GM23338 (cell line): ENCODE data around the gene GRID1. TPM values are rescaled to one million over a fixed set of nuclear protein-coding genes. Genes with fewer than 3 reads are reported as not detected.
A peak's percentile ranks its signal among the peaks of the same experiment; 100 is the strongest.

Source experiments
- ATAC-seq: fragments of 200-7000 bp; cut with Tn5 transposase; 3 replicates; pipeline ENCODE4 v1.9.1; 2020
- DNase-seq: peaks from one replicate; pipeline ENCODE4 v3.0.0-alpha.2; 2015; ENCODE audit warnings: low spot score
- H2AFZ ChIP-seq: fragments of 200-600 bp; sonication (generic); 2 replicates; pipeline ENCODE4 v1.8.0; 2016; ENCODE audit warnings: antibody characterized with exemption, mild to moderate bottlenecking, moderate library complexity
- H3F3A ChIP-seq: fragments of 200-600 bp; sonication (generic); replicated peaks from 2 replicates; pipeline ENCODE4 v1.8.0; 2017; ENCODE audit warnings: antibody characterized with exemption, mixed run types, low read depth
- H3K27ac ChIP-seq: fragments of 200-600 bp; sonication (generic); 2 replicates; pipeline ENCODE4 v1.6.1; 2016; ENCODE audit warnings: low read depth
- H3K27me3 ChIP-seq: fragments of 200-600 bp; sonication (generic); 2 replicates; pipeline ENCODE4 v1.8.0; 2016; ENCODE audit warnings: mild to moderate bottlenecking, mixed run types, moderate library complexity; ENCODE audit not compliant: insufficient read depth
- H3K36me3 ChIP-seq: fragments of 200-600 bp; sonication (generic); 2 replicates; pipeline ENCODE4 v1.8.0; 2016; ENCODE audit warnings: mild to moderate bottlenecking; ENCODE audit not compliant: insufficient read depth
- H3K4me1 ChIP-seq: fragments of 200-600 bp; sonication (generic); 2 replicates; pipeline ENCODE4 v1.8.0; 2016; ENCODE audit warnings: mild to moderate bottlenecking, moderate library complexity; ENCODE audit not compliant: insufficient read depth
- H3K4me2 ChIP-seq: fragments of 200-600 bp; sonication (generic); 2 replicates; pipeline ENCODE4 v1.7.1; 2017; ENCODE audit warnings: mixed run types
- H3K4me3 ChIP-seq: fragments of 200-600 bp; sonication (generic); 2 replicates; pipeline ENCODE4 v1.6.1; 2016; ENCODE audit warnings: mixed run types
- H3K79me2 ChIP-seq: fragments of 200-600 bp; sonication (generic); replicated peaks from 2 replicates; pipeline ENCODE4 v1.8.0; 2017; ENCODE audit warnings: mild to moderate bottlenecking; ENCODE audit not compliant: insufficient read depth
- H3K9me2 ChIP-seq: fragments of 200-600 bp; sonication (generic); 2 replicates; pipeline ENCODE4 v1.8.0; 2017; ENCODE audit not compliant: insufficient read depth
- H4K20me1 ChIP-seq: fragments of 200-600 bp; sonication (generic); replicated peaks from 2 replicates; pipeline ENCODE4 v1.8.0; 2017; ENCODE audit warnings: mild to moderate bottlenecking; ENCODE audit not compliant: insufficient read depth
- H3K27ac Mint-ChIP-seq: 2 replicates; pipeline ENCODE4 v1.8.0; 2020; ENCODE audit warnings: inconsistent platforms, mild to moderate bottlenecking, moderate library complexity, mixed read lengths
- H3K27me3 Mint-ChIP-seq: 3 replicates; pipeline ENCODE4 v1.8.0; 2022; ENCODE audit warnings: low read depth, mild to moderate bottlenecking, moderate library complexity, mixed read lengths, inconsistent platforms; ENCODE audit not compliant: insufficient read depth, poor library complexity
- H3K36me3 Mint-ChIP-seq: 3 replicates; pipeline ENCODE4 v1.8.0; 2021; ENCODE audit warnings: low read depth, mild to moderate bottlenecking, inconsistent platforms, moderate library complexity, mixed read lengths
- H3K4me1 Mint-ChIP-seq: 3 replicates; pipeline ENCODE4 v1.8.0; 2020; ENCODE audit warnings: mild to moderate bottlenecking, inconsistent platforms, mixed read lengths
- H3K4me3 Mint-ChIP-seq: 3 replicates; pipeline ENCODE4 v1.8.0; 2021; ENCODE audit warnings: moderate library complexity, mild to moderate bottlenecking, inconsistent platforms, mixed read lengths
- H3K9me3 Mint-ChIP-seq: 3 replicates; pipeline ENCODE4 v1.8.0; 2020; ENCODE audit warnings: moderate library complexity, mild to moderate bottlenecking, inconsistent platforms, mixed read lengths
- EZH2 ChIP-seq: fragments of 200-600 bp; sonication (generic); IDR thresholded peaks from one replicate; pipeline ENCODE4 v1.8.0; 2017; ENCODE audit warnings: antibody characterized with exemption, mild to moderate bottlenecking, low read depth; ENCODE audit not compliant: unreplicated experiment
- JUNB ChIP-seq: IDR thresholded peaks from one replicate; pipeline ENCODE4 v1.6.1; 2016; ENCODE audit warnings: antibody characterized with exemption; ENCODE audit not compliant: unreplicated experiment
- ZNF114 ChIP-seq: fragments of 250-450 bp; sonication (Bioruptor Pico); IDR thresholded peaks from 2 replicates; pipeline ENCODE4 v1.5.0; 2020; ENCODE audit warnings: mild to moderate bottlenecking, moderate library complexity
- polyA plus RNA-seq: library from polyadenylated mRNA; unstranded; fragments of >200 nt; fragmentation: Nextera tagmentation; extraction: Ambion mirVana; gene quantifications from 2 replicates; pipeline ENCODE4 v1.2.1, GENCODE V29; 2016
- total RNA-seq: library from RNA; depleted of rRNA; stranded (reverse); fragments of >200 nt; shearing (Covaris generic); gene quantifications from 2 replicates; pipeline ENCODE4 v1.2.3, GENCODE V29; 2014
- TF ChIP-seq, protein P1 (sequence below), 2 experiments: fragments of 200-600 bp in 1 of 2; sonication (generic) in 1 of 2; conservative IDR thresholded peaks; 2 replicates each; pipeline versions ENCODE4 v1.5.1 to v1.6.1; 2016 to 2017; ENCODE audit warnings: antibody characterized with exemption in 2 of 2, low read depth in 2 of 2, mild to moderate bottlenecking in 2 of 2, moderate library complexity in 1 of 2
- TF ChIP-seq, protein P2 (sequence below): IDR thresholded peaks from one replicate; pipeline ENCODE4 v1.6.1; 2018; ENCODE audit warnings: antibody characterized with exemption; ENCODE audit not compliant: unreplicated experiment
- TF ChIP-seq, protein P3 (sequence below): IDR thresholded peaks from 2 replicates; pipeline ENCODE4 v1.6.1; 2016; ENCODE audit warnings: antibody characterized with exemption

Gene GRID1
- total and polyA plus RNA-seq, 2 experiments from 2014 or later: 0.14 to 0.15 TPM

DNA sequence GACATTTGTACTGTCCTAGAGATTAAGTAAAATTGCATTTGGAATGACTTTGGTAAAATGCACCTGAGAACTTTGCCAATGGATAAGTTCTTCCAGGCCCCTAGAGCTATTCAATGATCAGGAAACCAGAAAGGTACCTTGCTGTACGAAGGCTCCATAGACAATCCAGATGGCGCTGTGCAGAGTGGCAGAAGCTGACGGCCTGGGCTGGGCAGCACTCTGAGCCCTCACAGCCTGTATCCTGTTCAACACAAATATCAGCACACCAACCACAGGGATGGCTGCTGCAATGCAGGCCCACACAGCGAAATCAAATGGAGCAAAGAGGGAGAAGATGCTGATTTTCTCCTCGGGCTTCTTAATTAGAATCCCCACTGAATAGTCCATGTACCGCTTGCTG lies 642.4 kb downstream of the GRID1 start:
- no peaks in the 10 kb centered on the region for H3K79me2 ChIP-seq
- H3K27ac ChIP-seq: no peak overlapping the region
- no peaks in the 10 kb centered on the region for H3K36me3 ChIP-seq
- TF ChIP-seq ZNF114 (CRISPR knock-in tag) (no peak), EZH2 (no peak)
- TF ChIP-seq, protein P1, sequence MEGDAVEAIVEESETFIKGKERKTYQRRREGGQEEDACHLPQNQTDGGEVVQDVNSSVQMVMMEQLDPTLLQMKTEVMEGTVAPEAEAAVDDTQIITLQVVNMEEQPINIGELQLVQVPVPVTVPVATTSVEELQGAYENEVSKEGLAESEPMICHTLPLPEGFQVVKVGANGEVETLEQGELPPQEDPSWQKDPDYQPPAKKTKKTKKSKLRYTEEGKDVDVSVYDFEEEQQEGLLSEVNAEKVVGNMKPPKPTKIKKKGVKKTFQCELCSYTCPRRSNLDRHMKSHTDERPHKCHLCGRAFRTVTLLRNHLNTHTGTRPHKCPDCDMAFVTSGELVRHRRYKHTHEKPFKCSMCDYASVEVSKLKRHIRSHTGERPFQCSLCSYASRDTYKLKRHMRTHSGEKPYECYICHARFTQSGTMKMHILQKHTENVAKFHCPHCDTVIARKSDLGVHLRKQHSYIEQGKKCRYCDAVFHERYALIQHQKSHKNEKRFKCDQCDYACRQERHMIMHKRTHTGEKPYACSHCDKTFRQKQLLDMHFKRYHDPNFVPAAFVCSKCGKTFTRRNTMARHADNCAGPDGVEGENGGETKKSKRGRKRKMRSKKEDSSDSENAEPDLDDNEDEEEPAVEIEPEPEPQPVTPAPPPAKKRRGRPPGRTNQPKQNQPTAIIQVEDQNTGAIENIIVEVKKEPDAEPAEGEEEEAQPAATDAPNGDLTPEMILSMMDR (conservative IDR thresholded peaks at IDR 0.05; ENCODE audit: low read depth in 2 of 2): 0 out of 4 replicates have a peak, but pooled peaks of 1 of the 2 experiments have one; percentile 6
- TF ChIP-seq, protein P2, sequence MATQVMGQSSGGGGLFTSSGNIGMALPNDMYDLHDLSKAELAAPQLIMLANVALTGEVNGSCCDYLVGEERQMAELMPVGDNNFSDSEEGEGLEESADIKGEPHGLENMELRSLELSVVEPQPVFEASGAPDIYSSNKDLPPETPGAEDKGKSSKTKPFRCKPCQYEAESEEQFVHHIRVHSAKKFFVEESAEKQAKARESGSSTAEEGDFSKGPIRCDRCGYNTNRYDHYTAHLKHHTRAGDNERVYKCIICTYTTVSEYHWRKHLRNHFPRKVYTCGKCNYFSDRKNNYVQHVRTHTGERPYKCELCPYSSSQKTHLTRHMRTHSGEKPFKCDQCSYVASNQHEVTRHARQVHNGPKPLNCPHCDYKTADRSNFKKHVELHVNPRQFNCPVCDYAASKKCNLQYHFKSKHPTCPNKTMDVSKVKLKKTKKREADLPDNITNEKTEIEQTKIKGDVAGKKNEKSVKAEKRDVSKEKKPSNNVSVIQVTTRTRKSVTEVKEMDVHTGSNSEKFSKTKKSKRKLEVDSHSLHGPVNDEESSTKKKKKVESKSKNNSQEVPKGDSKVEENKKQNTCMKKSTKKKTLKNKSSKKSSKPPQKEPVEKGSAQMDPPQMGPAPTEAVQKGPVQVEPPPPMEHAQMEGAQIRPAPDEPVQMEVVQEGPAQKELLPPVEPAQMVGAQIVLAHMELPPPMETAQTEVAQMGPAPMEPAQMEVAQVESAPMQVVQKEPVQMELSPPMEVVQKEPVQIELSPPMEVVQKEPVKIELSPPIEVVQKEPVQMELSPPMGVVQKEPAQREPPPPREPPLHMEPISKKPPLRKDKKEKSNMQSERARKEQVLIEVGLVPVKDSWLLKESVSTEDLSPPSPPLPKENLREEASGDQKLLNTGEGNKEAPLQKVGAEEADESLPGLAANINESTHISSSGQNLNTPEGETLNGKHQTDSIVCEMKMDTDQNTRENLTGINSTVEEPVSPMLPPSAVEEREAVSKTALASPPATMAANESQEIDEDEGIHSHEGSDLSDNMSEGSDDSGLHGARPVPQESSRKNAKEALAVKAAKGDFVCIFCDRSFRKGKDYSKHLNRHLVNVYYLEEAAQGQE: no peak
- H2AFZ ChIP-seq: no peak overlapping the region
- H3K27me3 ChIP-seq: no peaks in the 10 kb centered on the region
- Mint-ChIP-seq H3K36me3 (peaks cover 8% of the 10 kb centered on the region), H3K4me3 (no peak overlapping the region), H3K4me1 (no peaks in the 10 kb centered on the region), H3K27ac (no peak overlapping the region), H3K9me3 (peaks cover 86% of the 10 kb centered on the region), H3K27me3 (no peaks in the 10 kb centered on the region)
- no peak overlapping the region for H3K4me2 ChIP-seq
- ATAC-seq: no peak
- H3K4me3 ChIP-seq: no peak overlapping the region
- H4K20me1 ChIP-seq: no peaks in the 10 kb centered on the region
- no peak for DNase-seq
- no peaks in the 10 kb centered on the region for H3K9me2 ChIP-seq
- no peaks in the 10 kb centered on the region for H3K4me1 ChIP-seq
- H3F3A ChIP-seq: no peaks in the 10 kb centered on the region

DNA sequence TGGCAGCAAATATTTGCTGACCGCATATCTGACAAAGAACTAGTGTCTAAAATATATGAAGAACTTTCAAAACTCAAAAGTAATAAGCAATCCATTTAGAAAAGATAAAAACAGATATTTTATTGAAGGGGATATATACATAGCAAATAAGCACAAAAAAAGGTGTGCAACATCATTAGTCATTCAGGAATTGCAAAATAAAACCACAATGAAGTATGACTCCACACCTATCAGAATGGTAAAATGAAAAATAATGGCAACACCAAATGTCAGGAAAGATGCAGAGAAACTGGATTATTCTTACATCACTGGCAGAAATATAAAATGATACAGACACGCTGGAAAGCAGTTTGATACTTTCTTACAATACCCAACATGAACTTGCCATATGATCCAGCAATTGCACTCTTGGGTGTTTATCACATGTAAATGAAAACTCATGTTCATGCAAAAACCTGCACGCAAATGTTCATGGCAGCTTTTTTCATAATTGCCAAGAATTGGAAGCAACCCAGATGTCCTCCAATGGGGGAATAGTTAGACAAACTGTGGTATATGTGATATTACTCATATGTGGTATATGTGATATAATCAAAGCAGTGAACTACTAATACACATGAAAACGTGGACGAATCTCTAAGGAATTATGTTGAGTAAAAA lies 645.5 kb downstream of the GRID1 start:
- no peak for ATAC-seq
- no peaks in the 10 kb centered on the region for H3F3A ChIP-seq
- TF ChIP-seq, protein P1 (conservative IDR thresholded peaks at IDR 0.05; ENCODE audit: low read depth in 2 of 2): no peak
- TF ChIP-seq JUNB: no peak
- TF ChIP-seq, protein P2: no peak
- TF ChIP-seq, protein P3, sequence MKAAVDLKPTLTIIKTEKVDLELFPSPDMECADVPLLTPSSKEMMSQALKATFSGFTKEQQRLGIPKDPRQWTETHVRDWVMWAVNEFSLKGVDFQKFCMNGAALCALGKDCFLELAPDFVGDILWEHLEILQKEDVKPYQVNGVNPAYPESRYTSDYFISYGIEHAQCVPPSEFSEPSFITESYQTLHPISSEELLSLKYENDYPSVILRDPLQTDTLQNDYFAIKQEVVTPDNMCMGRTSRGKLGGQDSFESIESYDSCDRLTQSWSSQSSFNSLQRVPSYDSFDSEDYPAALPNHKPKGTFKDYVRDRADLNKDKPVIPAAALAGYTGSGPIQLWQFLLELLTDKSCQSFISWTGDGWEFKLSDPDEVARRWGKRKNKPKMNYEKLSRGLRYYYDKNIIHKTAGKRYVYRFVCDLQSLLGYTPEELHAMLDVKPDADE: no peak

More for the DNA sequence above, 645.5 kb downstream of the GRID1 start:
- no peak overlapping the region for H3K4me3 ChIP-seq
- no peak overlapping the region for H2AFZ ChIP-seq
- H3K9me2 ChIP-seq: no peaks in the 10 kb centered on the region
- Mint-ChIP-seq H3K27ac (no peak overlapping the region), H3K4me1 (no peaks in the 10 kb centered on the region), H3K36me3 (peaks cover 3% of the 10 kb centered on the region; the same call in 1 of the 3 replicates), H3K4me3 (no peak overlapping the region), H3K9me3 (peaks cover 84% of the 10 kb centered on the region), H3K27me3 (peaks cover 2% of the 10 kb centered on the region)
- H3K27ac ChIP-seq: no peak overlapping the region
- no peak for DNase-seq
- H3K79me2 ChIP-seq: no peaks in the 10 kb centered on the region
- H3K36me3 ChIP-seq: no peaks in the 10 kb centered on the region
- no peaks in the 10 kb centered on the region for H3K27me3 ChIP-seq
- no peaks in the 10 kb centered on the region for H4K20me1 ChIP-seq
- H3K4me1 ChIP-seq: no peaks in the 10 kb centered on the region
- H3K4me2 ChIP-seq: no peak overlapping the region
